ENCODE results near the gene QPCT. TPM values are rescaled to one million over a fixed set of nuclear protein-coding genes. Genes with fewer than 3 reads are reported as not detected.
A peak's percentile ranks its signal among the peaks of the same experiment; 100 is the strongest.

Gene QPCT
- total RNA-seq, 1 experiment from 2014 or later = 4.2 TPM

- no TSS peak for BruUV-seq (replicated peaks)
- CTCF ChIA-PET = no interaction called here
- no peak for DNase-seq (ENCODE audit: low spot score)
- H3K9me3 ChIP-seq (ENCODE audit: low read depth, low read length, poor library complexity, severe bottlenecking) = no peaks in the 10 kb centered on the region
- peaks cover 6% of the 10 kb centered on the region for H3K4me1 ChIP-seq (ENCODE audit: insufficient read depth, low read length, poor library complexity, severe bottlenecking)
- no peaks in the 10 kb centered on the region for H3K36me3 ChIP-seq (ENCODE audit: insufficient read depth, low read length, poor library complexity, severe bottlenecking)
- no peak overlapping the region for H3K4me3 ChIP-seq (ENCODE audit: low read depth, low read length, poor library complexity, severe bottlenecking)
- H3K27ac ChIP-seq (ENCODE audit: low read depth, low read length, poor library complexity, severe bottlenecking) = no peak overlapping the region
- no peaks in the 10 kb centered on the region for H3K27me3 ChIP-seq (replicated peaks; ENCODE audit: insufficient read depth, low read depth, low read length, poor library complexity)
- POLR2A ChIA-PET (ENCODE audit: low non-redundant PET) = no interaction called here
- intact Hi-C loops (cut with micrococcal nuclease; ENCODE audit: unreplicated experiment) = no loop called here
- TF ChIP-seq EZH2 (IDR thresholded peaks at IDR 0.05; ENCODE audit: borderline replicate concordance, low read depth, low read length, poor library complexity, severe bottlenecking) (no peak), CTCF (conservative IDR thresholded peaks at IDR 0.05; ENCODE audit: low read depth, low read length) (no peak)
These were observed 43.6 kb downstream of the QPCT start for GRCh38 chr2:37388074-37388473.

DNA sequence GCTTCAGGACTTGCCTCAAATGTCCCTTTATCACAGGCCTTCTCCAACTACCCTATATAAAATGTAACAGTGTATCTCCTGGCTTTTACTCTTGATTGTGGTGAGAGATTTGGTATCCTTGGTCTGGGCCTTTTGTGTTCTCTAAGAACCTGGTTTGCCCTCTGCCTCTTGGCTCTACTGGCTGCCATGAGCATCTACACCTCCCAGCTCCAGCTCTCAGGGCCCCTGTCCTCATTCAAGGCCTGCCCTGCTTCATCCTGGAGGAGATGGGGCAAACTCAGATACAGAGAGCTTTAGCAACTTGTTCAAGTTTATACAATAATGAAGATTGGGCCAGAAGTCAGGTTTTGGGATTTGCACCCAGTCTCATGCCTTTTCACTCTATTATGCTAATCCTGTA is 45.0 kb downstream of the QPCT start:
- no peak for TF ChIP-seq CTCF (conservative IDR thresholded peaks at IDR 0.05; ENCODE audit: low read depth, low read length)
- TF ChIP-seq EZH2 (IDR thresholded peaks at IDR 0.05; ENCODE audit: borderline replicate concordance, low read depth, low read length, poor library complexity, severe bottlenecking) = no peak
- POLR2A ChIA-PET (ENCODE audit: low non-redundant PET) = no interaction called here
- H3K27ac ChIP-seq (ENCODE audit: low read depth, low read length, poor library complexity, severe bottlenecking) = no peak overlapping the region
- no peaks in the 10 kb centered on the region for H3K9me3 ChIP-seq (ENCODE audit: low read depth, low read length, poor library complexity, severe bottlenecking)
- H3K36me3 ChIP-seq (ENCODE audit: insufficient read depth, low read length, poor library complexity, severe bottlenecking) = no peaks in the 10 kb centered on the region
- no peak overlapping the region for H3K4me3 ChIP-seq (ENCODE audit: low read depth, low read length, poor library complexity, severe bottlenecking)
- no peaks in the 10 kb centered on the region for H3K27me3 ChIP-seq (replicated peaks; ENCODE audit: insufficient read depth, low read depth, low read length, poor library complexity)
- BruUV-seq (replicated peaks) = no TSS peak
- CTCF ChIA-PET = no interaction called here
- DNase-seq (ENCODE audit: low spot score) = no peak
- peaks cover 6% of the 10 kb centered on the region for H3K4me1 ChIP-seq (ENCODE audit: insufficient read depth, low read length, poor library complexity, severe bottlenecking)
- intact Hi-C loops (cut with micrococcal nuclease; ENCODE audit: unreplicated experiment) = no loop called here

- Histone ChIP-seq H3K36me3 (ENCODE audit: insufficient read depth, low read length, poor library complexity, severe bottlenecking) (no peaks in the 10 kb centered on the region), H3K27ac (ENCODE audit: low read depth, low read length, poor library complexity, severe bottlenecking) (peak overlapping the region; percentile 39), H3K27me3 (replicated peaks; ENCODE audit: insufficient read depth, low read depth, low read length, poor library complexity) (no peaks in the 10 kb centered on the region), H3K4me1 (ENCODE audit: insufficient read depth, low read length, poor library complexity, severe bottlenecking) (peaks cover 6% of the 10 kb centered on the region), H3K9me3 (ENCODE audit: low read depth, low read length, poor library complexity, severe bottlenecking) (no peaks in the 10 kb centered on the region), H3K4me3 (ENCODE audit: low read depth, low read length, poor library complexity, severe bottlenecking) (no peak overlapping the region)
- CTCF ChIA-PET = interaction anchor here (1.6 kb wide), 1 partner anchor 487 kb away, joined by 7 read pairs; no protein-coding TSS in a partner anchor
- no TSS peak for BruUV-seq (replicated peaks)
- POLR2A ChIA-PET (ENCODE audit: low non-redundant PET) = no interaction called here
- intact Hi-C loops (cut with micrococcal nuclease; ENCODE audit: unreplicated experiment) = loop anchor here (5.0 to 10.0 kb wide), 2 partner anchors 223 to 885 kb away; no protein-coding TSS in a partner anchor
- TF ChIP-seq EZH2 (IDR thresholded peaks at IDR 0.05; ENCODE audit: borderline replicate concordance, low read depth, low read length, poor library complexity, severe bottlenecking) (no peak), CTCF (conservative IDR thresholded peaks at IDR 0.05; ENCODE audit: low read depth, low read length) (no peak)
- peak; percentile 81 for DNase-seq (ENCODE audit: low spot score)
These were observed 45.7 kb downstream of the QPCT start for GRCh38 chr2:37389989-37390765.

Data from A673 (cell line).